Common myeloid progenitor, CD34-positive (primary cell): Measurements from ENCODE around the gene CTBP2.

ENCODE experiments used
- CTCF ChIA-PET: fragments of 350-600 bp; sonication (Branson Sonifier 250); formaldehyde crosslinking; loops from one replicate; lab custom pipeline; 2021; ENCODE audit warnings: antibody characterized with exemption; lab: Charles Lee
- POLR2A ChIA-PET: fragments of 350-600 bp; sonication (Branson Sonifier 250); formaldehyde crosslinking; loops from one replicate; lab custom pipeline; 2021; ENCODE audit warnings: antibody characterized with exemption; lab: Charles Lee
- DNase-seq, 3 donors: peaks; one replicate each; pipeline versions ENCODE4 v3.0.0 to v3.0.0-alpha.2; 2013
- H3K27ac ChIP-seq, 2 experiments: 1 replicate in 1 of 2; 2 replicates in 1 of 2; pipeline ENCODE4 v1.7.0; 2013; ENCODE audit warnings: inconsistent platforms in 2 of 2, low read length in 2 of 2, mild to moderate bottlenecking in 2 of 2, low read depth in 1 of 2, moderate library complexity in 1 of 2; ENCODE audit not compliant: severe bottlenecking in 2 of 2, insufficient read depth in 1 of 2, poor library complexity in 1 of 2
- H3K27me3 ChIP-seq, 5 experiments: replicated peaks in 2 of 5; 1 replicate in 3 of 5; 2 replicates in 2 of 5; pipeline versions ENCODE4 v1.6.1 to v1.7.0; 2013; ENCODE audit warnings: low read length in 4 of 5, mild to moderate bottlenecking in 2 of 5, moderate library complexity in 2 of 5, inconsistent platforms in 1 of 5; ENCODE audit not compliant: insufficient read depth in 5 of 5, control insufficient read depth in 4 of 5
- H3K36me3 ChIP-seq, 4 experiments: 1 replicate in 2 of 4; 2 replicates in 2 of 4; pipeline versions ENCODE4 v1.6.1 to v1.7.0; 2013; ENCODE audit warnings: low read length in 3 of 4, control low read depth in 1 of 4, mild to moderate bottlenecking in 1 of 4; ENCODE audit not compliant: control insufficient read depth in 4 of 4, insufficient read depth in 4 of 4
- H3K4me1 ChIP-seq, 4 experiments: 1 replicate in 3 of 4; 2 replicates in 1 of 4; pipeline versions ENCODE4 v1.6.1 to v1.7.1; 2013; ENCODE audit warnings: low read length in 3 of 4, mild to moderate bottlenecking in 3 of 4, control low read depth in 1 of 4, inconsistent platforms in 1 of 4, moderate library complexity in 1 of 4; ENCODE audit not compliant: control insufficient read depth in 4 of 4, insufficient read depth in 4 of 4; ENCODE audit errors: control extremely low read depth in 1 of 4
- H3K4me3 ChIP-seq, 7 experiments: 1 replicate in 4 of 7; 2 replicates in 3 of 7; pipeline versions ENCODE4 v1.5.1 to v1.7.0; 2013; ENCODE audit warnings: mild to moderate bottlenecking in 7 of 7, low read length in 6 of 7, moderate library complexity in 6 of 7, inconsistent platforms in 2 of 7, low read depth in 2 of 7, control low read depth in 1 of 7; ENCODE audit not compliant: insufficient read depth in 4 of 7, control insufficient read depth in 1 of 7; ENCODE audit errors: extremely low read depth in 1 of 7
- H3K9me3 ChIP-seq, 5 experiments: 1 replicate in 4 of 5; 2 replicates in 1 of 5; pipeline versions ENCODE4 v1.6.1 to v1.7.1; 2013; ENCODE audit warnings: low read length in 4 of 5, mild to moderate bottlenecking in 2 of 5, inconsistent platforms in 1 of 5, low read depth in 1 of 5, moderate library complexity in 1 of 5; ENCODE audit not compliant: control insufficient read depth in 4 of 5, insufficient read depth in 2 of 5; ENCODE audit errors: control extremely low read depth in 1 of 5
- WGBS: methylation state at CpG from one replicate; pipeline ENCODE4 v1.1.5; 2013; ENCODE audit not compliant: insufficient coverage; 5-methylcytosine and 5-hydroxymethylcytosine counted together

Gene CTBP2

GRCh38 chr10:125137601-125138438 is 22.5 kb downstream of the CTBP2 start:
- CTCF ChIA-PET, result no interaction called here
- H3K4me1 ChIP-seq, result peaks cover 0 to 10% (median 9%) of the 10 kb centered on the region in 4 experiments

GRCh38 chr10:125136087-125136486 is 24.3 kb downstream of the CTBP2 start:
- H3K9me3 ChIP-seq, result peaks cover 0 to 4% (median 0%) of the 10 kb centered on the region in 5 experiments
- DNase-seq, result no peak
- peaks cover 6 to 64% (median 33%) of the 10 kb centered on the region in 4 experiments for H3K36me3 ChIP-seq
- H3K4me1 ChIP-seq, result peaks cover 0 to 4% (median under 1%) of the 10 kb centered on the region in 4 experiments
- no peak overlapping the region for H3K27ac ChIP-seq
- 100% methylated on average over 1 of the region's 4 CpGs for WGBS
- POLR2A ChIA-PET, result interaction anchor here (1.2 kb wide), 1 partner anchor 8 kb away, joined by 3 read pairs; no protein-coding TSS in a partner anchor
- CTCF ChIA-PET, result interaction anchor here (0.5 to 1.4 kb wide), 6 partner anchors 10 to 159 kb away, joined by 3 to 4 read pairs (median 3); no protein-coding TSS in a partner anchor
- no peaks in the 10 kb centered on the region for H3K27me3 ChIP-seq
- no peak overlapping the region for H3K4me3 ChIP-seq

More at GRCh38 chr10:125137601-125138438, 22.5 kb downstream of the CTBP2 start:
- POLR2A ChIA-PET, result no interaction called here
- no peak overlapping the region for H3K4me3 ChIP-seq
- no peaks in the 10 kb centered on the region for H3K27me3 ChIP-seq
- H3K36me3 ChIP-seq, result peaks cover 7 to 54% (median 24%) of the 10 kb centered on the region in 4 experiments
- WGBS, result 79% methylated on average over 23 of the region's 25 CpGs
- H3K9me3 ChIP-seq, result no peaks in the 10 kb centered on the region
- DNase-seq, result no peak
- H3K27ac ChIP-seq, result no peak overlapping the region

- no peak for DNase-seq
- WGBS, result 100% methylated on average over 6 of the region's 6 CpGs
- CTCF ChIA-PET, result interaction anchor here (0.9 to 1.4 kb wide), 4 partner anchors 10 to 73 kb away, joined by 3 to 4 read pairs (median 3); no protein-coding TSS in a partner anchor
- peaks cover 6 to 68% (median 36%) of the 10 kb centered on the region in 4 experiments for H3K36me3 ChIP-seq
- POLR2A ChIA-PET, result interaction anchor here (1.2 kb wide), 1 partner anchor 8 kb away, joined by 3 read pairs; no protein-coding TSS in a partner anchor
- H3K9me3 ChIP-seq, result peaks cover 0 to 4% (median 0%) of the 10 kb centered on the region in 5 experiments
- no peaks in the 10 kb centered on the region for H3K27me3 ChIP-seq
- H3K4me3 ChIP-seq, result no peak overlapping the region
- peaks cover 0 to 4% (median under 1%) of the 10 kb centered on the region in 4 experiments for H3K4me1 ChIP-seq
- no peak overlapping the region for H3K27ac ChIP-seq
Measured at GRCh38 chr10:125135771-125136035, 24.7 kb downstream of the CTBP2 start.

GRCh38 chr10:125134916-125135770 is 25.2 kb downstream of the CTBP2 start:
- Histone ChIP-seq H3K4me3 (no peak overlapping the region), H3K4me1 (peaks cover 0 to 4% (median under 1%) of the 10 kb centered on the region in 4 experiments), H3K36me3 (peaks cover 6 to 70% (median 39%) of the 10 kb centered on the region in 4 experiments), H3K9me3 (peaks cover 0 to 4% (median 0%) of the 10 kb centered on the region in 5 experiments), H3K27ac (no peak overlapping the region), H3K27me3 (no peaks in the 10 kb centered on the region)
- DNase-seq, result no peak
- WGBS, result 92% methylated on average over 18 of the region's 20 CpGs
- ChIA-PET CTCF (interaction anchor here (0.9 kb wide), 1 partner anchor 25 kb away, joined by 3 read pairs; no protein-coding TSS in a partner anchor), POLR2A (interaction anchor here (1.2 kb wide), 1 partner anchor 9 kb away, joined by 3 read pairs; no protein-coding TSS in a partner anchor)

GRCh38 chr10:125134483-125134848 is 25.9 kb downstream of the CTBP2 start:
- peaks cover 0 to 6% (median 2%) of the 10 kb centered on the region in 4 experiments for H3K4me1 ChIP-seq
- CTCF ChIA-PET, result no interaction called here
- H3K4me3 ChIP-seq, result no peak overlapping the region
- no peak overlapping the region for H3K27ac ChIP-seq
- H3K36me3 ChIP-seq, result peaks cover 6 to 74% (median 40%) of the 10 kb centered on the region in 4 experiments
- no peak for DNase-seq
- no peaks in the 10 kb centered on the region for H3K27me3 ChIP-seq
- 100% methylated on average over 2 of the region's 11 CpGs for WGBS
- POLR2A ChIA-PET, result no interaction called here
- H3K9me3 ChIP-seq, result peaks cover 0 to 4% (median 0%) of the 10 kb centered on the region in 5 experiments

DNA sequence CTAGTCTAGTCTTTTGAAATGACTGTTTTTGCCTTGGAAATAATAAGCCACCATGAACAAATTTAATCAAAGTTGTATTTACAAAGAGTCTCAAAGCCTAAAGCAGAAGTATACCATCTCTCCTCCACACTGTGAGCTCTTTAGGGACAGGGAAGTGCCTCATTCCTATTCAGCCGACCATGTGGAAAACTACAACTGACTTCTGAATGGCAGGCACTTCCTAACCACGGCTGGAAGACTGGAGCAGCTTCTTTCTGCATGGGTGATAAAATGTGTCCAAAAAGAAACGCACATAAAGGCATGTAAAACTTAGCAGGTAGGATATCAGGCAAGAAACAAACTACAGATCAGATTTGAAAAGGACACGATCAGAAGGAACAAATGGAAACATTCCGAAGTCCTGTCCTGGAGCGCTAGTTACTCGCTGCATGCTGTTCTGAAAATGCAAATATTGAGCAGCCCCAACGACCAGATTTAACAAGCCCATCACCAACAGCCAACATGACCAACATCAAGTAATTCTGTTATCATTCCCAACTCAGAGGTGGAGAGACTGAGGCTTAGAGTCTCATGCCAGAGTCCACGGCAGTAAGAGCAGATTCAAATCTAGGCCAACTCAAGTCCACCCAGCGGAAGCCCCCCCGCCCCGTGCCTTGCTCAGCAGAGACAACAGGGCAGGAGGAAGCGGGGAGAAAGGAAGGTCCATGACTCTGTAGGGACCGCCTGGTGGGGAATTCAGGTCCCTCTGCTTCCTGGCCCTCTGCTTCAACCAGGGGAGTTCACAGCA is 26.5 kb downstream of the CTBP2 start:
- Histone ChIP-seq H3K27me3 (no peaks in the 10 kb centered on the region), H3K4me1 (peaks cover 0 to 11% (median 2%) of the 10 kb centered on the region in 4 experiments), H3K9me3 (peaks cover 0 to 4% (median 0%) of the 10 kb centered on the region in 5 experiments), H3K27ac (no peak overlapping the region), H3K4me3 (no peak overlapping the region), H3K36me3 (peaks cover 6 to 79% (median 42%) of the 10 kb centered on the region in 4 experiments)
- POLR2A ChIA-PET, result no interaction called here
- DNase-seq, result no peak
- WGBS, result 78% methylated on average over 11 of the region's 14 CpGs
- CTCF ChIA-PET, result no interaction called here
